Measurements from ENCODE around the gene ARHGAP25.

DNA sequence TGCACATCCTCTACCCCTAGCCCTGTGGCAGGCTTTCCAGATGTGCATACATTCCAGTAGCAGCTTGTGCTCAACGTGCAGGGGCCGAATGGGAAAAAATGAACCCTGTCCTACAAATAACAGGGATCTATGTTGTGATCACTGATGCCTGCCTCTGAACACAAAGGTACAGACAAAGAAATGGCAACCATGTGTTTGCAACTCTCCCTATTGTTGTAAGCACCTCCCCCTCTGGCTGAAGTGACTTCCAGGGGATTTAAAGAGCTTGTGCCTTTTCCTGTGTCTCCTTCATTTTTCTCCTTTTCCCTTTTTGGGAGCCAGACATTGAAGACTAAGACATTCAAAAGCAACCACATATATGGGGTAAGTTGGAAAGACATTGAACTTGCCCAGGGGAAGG, 21.6 kb downstream of the ARHGAP25 start:
- TF ChIP-seq, protein P1, sequence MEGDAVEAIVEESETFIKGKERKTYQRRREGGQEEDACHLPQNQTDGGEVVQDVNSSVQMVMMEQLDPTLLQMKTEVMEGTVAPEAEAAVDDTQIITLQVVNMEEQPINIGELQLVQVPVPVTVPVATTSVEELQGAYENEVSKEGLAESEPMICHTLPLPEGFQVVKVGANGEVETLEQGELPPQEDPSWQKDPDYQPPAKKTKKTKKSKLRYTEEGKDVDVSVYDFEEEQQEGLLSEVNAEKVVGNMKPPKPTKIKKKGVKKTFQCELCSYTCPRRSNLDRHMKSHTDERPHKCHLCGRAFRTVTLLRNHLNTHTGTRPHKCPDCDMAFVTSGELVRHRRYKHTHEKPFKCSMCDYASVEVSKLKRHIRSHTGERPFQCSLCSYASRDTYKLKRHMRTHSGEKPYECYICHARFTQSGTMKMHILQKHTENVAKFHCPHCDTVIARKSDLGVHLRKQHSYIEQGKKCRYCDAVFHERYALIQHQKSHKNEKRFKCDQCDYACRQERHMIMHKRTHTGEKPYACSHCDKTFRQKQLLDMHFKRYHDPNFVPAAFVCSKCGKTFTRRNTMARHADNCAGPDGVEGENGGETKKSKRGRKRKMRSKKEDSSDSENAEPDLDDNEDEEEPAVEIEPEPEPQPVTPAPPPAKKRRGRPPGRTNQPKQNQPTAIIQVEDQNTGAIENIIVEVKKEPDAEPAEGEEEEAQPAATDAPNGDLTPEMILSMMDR (optimal IDR thresholded peaks at IDR 0.05 in 1 of 3, IDR thresholded peaks at IDR 0.05 in 1 of 3, conservative IDR thresholded peaks at IDR 0.05 in 1 of 3; ENCODE audit: extremely low read depth in 1 of 3, insufficient read depth in 2 of 3, low read length in 3 of 3): no peak
- no peak for TF ChIP-seq EZH2 (IDR thresholded peaks at IDR 0.05; ENCODE audit: low read length)

All from keratinocyte (primary cell).